DOHH2 (cell line): Measurements from ENCODE around the gene DOCK1.

Experiments used
- H3F3A ChIP-seq: fragments of 200-600 bp; sonication (generic), shearing (Covaris generic); 2 replicates; pipeline ENCODE4 v1.6.0; 2016; ENCODE audit warnings: antibody characterized with exemption, mild to moderate bottlenecking; ENCODE audit not compliant: control insufficient read depth, insufficient read depth
- H3K27ac ChIP-seq: fragments of 200-600 bp; sonication (generic); 2 replicates; pipeline ENCODE4 v1.5.1; 2014; ENCODE audit warnings: low read depth, mild to moderate bottlenecking, low read length, moderate library complexity
- H3K27me3 ChIP-seq: fragments of 200-600 bp; sonication (generic); 2 replicates; pipeline ENCODE4 v1.6.1; 2014; ENCODE audit warnings: mild to moderate bottlenecking, low read length, mixed read lengths; ENCODE audit not compliant: control insufficient read depth
- H3K36me3 ChIP-seq: fragments of 200-600 bp; sonication (generic); 2 replicates; pipeline ENCODE4 v1.6.1; 2014; ENCODE audit warnings: mild to moderate bottlenecking, low read length, moderate library complexity, mixed read lengths; ENCODE audit not compliant: control insufficient read depth
- H3K4me1 ChIP-seq: fragments of 200-600 bp; sonication (generic); 2 replicates; pipeline ENCODE4 v1.6.1; 2014; ENCODE audit warnings: mild to moderate bottlenecking, low read length, mixed read lengths; ENCODE audit not compliant: control insufficient read depth
- H3K4me2 ChIP-seq: fragments of 200-600 bp; sonication (generic); 2 replicates; pipeline ENCODE4 v1.6.0; 2014; ENCODE audit warnings: mild to moderate bottlenecking, low read length, moderate library complexity
- H3K4me3 ChIP-seq: fragments of 200-600 bp; sonication (generic); 2 replicates; pipeline ENCODE4 v1.5.1; 2014; ENCODE audit warnings: mild to moderate bottlenecking, low read length, mixed read lengths
- H3K79me2 ChIP-seq: fragments of 200-600 bp; sonication (generic); 2 replicates; pipeline ENCODE4 v1.6.1; 2014; ENCODE audit warnings: mild to moderate bottlenecking, low read length, mixed read lengths; ENCODE audit not compliant: control insufficient read depth
- H3K9me2 ChIP-seq: fragments of 200-600 bp; sonication (generic); replicated peaks from 2 replicates; pipeline ENCODE4 v1.6.1; 2014; ENCODE audit warnings: mild to moderate bottlenecking, low read length, mixed read lengths; ENCODE audit not compliant: control insufficient read depth
- H3K9me3 ChIP-seq: fragments of 200-600 bp; sonication (generic); 2 replicates; pipeline ENCODE4 v1.6.1; 2014; ENCODE audit warnings: antibody characterized with exemption, low read length, mixed read lengths; ENCODE audit not compliant: control insufficient read depth, insufficient read depth
- H4K20me1 ChIP-seq: fragments of 200-600 bp; sonication (generic); 2 replicates; pipeline ENCODE4 v1.6.0; 2014; ENCODE audit warnings: low read depth, mild to moderate bottlenecking, antibody characterized with exemption, low read length, moderate library complexity; ENCODE audit not compliant: control insufficient read depth, insufficient read depth
- EZH2phosphoT487 ChIP-seq: fragments of 200-600 bp; sonication (generic); IDR thresholded peaks from 2 replicates; pipeline ENCODE4 v1.6.1; 2017; ENCODE audit warnings: borderline replicate concordance, mild to moderate bottlenecking, antibody characterized with exemption, low read length, moderate library complexity, mixed read lengths
- TF ChIP-seq, protein P1 (sequence below): fragments of 200-600 bp; sonication (generic); IDR thresholded peaks from one replicate; pipeline ENCODE4 v1.5.1; 2014; ENCODE audit warnings: antibody characterized with exemption, mild to moderate bottlenecking, low read depth, low read length; ENCODE audit not compliant: poor library complexity, severe bottlenecking

The DOCK1 gene

DNA sequence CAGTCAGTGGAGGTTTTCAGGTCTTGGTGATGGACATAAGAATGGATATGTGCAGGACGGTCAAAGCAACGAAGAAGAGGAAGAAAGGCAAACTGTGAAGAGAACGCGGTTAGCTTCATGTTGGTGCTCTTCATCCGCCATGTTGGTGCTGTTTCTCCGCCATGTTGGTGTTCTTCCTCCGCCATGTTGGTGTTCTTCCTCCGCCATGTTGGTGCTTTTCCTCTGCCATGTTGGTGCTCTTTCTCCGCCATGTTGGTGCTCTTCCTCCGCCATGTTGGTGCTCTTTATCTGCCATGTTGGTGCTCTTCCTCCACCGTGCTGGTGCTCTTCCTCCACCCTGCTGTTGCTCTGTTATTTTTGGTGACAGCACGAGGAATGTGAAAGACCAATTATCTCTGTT is 95.4 kb downstream of the DOCK1 start:
- H3K4me3 ChIP-seq: no peak overlapping the region
- H3K27ac ChIP-seq: no peak overlapping the region
- no peaks in the 10 kb centered on the region for H3K9me2 ChIP-seq
- H3F3A ChIP-seq: no peaks in the 10 kb centered on the region
- no peak for TF ChIP-seq EZH2phosphoT487
- TF ChIP-seq, protein P1, sequence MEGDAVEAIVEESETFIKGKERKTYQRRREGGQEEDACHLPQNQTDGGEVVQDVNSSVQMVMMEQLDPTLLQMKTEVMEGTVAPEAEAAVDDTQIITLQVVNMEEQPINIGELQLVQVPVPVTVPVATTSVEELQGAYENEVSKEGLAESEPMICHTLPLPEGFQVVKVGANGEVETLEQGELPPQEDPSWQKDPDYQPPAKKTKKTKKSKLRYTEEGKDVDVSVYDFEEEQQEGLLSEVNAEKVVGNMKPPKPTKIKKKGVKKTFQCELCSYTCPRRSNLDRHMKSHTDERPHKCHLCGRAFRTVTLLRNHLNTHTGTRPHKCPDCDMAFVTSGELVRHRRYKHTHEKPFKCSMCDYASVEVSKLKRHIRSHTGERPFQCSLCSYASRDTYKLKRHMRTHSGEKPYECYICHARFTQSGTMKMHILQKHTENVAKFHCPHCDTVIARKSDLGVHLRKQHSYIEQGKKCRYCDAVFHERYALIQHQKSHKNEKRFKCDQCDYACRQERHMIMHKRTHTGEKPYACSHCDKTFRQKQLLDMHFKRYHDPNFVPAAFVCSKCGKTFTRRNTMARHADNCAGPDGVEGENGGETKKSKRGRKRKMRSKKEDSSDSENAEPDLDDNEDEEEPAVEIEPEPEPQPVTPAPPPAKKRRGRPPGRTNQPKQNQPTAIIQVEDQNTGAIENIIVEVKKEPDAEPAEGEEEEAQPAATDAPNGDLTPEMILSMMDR: no peak
- H3K36me3 ChIP-seq: no peaks in the 10 kb centered on the region
- H3K79me2 ChIP-seq: no peaks in the 10 kb centered on the region
- no peak overlapping the region for H3K4me2 ChIP-seq
- no peaks in the 10 kb centered on the region for H3K4me1 ChIP-seq
- H3K9me3 ChIP-seq: no peaks in the 10 kb centered on the region
- H4K20me1 ChIP-seq: no peaks in the 10 kb centered on the region
- no peaks in the 10 kb centered on the region for H3K27me3 ChIP-seq

DNA sequence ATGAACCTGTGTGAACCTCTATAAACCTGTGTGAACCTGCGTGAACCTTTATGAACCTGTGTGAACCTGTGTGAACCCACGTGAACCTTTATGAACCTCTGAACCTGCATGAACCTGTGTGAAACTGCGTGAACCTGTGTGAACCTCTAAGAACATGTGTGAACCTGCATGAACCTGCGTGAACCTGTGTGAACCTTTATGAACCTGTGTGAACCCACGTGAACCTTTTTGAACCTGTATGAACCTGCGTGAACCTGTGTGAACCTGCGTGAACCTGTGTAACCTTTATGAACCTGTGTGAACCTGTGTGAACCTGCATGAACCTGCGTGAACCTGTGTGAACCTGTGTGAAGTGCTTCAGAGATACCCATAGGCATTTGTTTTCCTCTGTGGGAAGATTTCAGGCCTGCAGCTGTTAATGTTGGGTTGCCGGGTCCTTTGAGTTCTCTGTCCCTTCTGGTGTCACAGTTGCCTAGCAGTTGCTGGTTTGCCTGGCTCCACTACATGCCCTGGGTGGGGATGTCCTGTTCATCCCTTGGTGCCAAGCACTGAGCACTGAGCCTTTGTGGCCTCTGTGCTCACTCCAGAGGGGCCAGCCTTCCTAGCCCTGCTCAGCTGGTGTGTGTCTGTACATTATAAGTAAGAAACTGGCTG is 97.9 kb downstream of the DOCK1 start:
- Histone ChIP-seq H3K36me3 (no peaks in the 10 kb centered on the region), H3F3A (no peaks in the 10 kb centered on the region), H3K9me3 (peaks cover 5% of the 10 kb centered on the region; the same call in 1 of the 2 replicates), H3K4me3 (no peak overlapping the region), H4K20me1 (no peaks in the 10 kb centered on the region), H3K4me1 (no peaks in the 10 kb centered on the region), H3K27me3 (no peaks in the 10 kb centered on the region), H3K4me2 (no peak overlapping the region), H3K27ac (no peak overlapping the region), H3K9me2 (no peaks in the 10 kb centered on the region), H3K79me2 (no peaks in the 10 kb centered on the region)
- no peak for TF ChIP-seq EZH2phosphoT487
- TF ChIP-seq, protein P1: no peak

DNA sequence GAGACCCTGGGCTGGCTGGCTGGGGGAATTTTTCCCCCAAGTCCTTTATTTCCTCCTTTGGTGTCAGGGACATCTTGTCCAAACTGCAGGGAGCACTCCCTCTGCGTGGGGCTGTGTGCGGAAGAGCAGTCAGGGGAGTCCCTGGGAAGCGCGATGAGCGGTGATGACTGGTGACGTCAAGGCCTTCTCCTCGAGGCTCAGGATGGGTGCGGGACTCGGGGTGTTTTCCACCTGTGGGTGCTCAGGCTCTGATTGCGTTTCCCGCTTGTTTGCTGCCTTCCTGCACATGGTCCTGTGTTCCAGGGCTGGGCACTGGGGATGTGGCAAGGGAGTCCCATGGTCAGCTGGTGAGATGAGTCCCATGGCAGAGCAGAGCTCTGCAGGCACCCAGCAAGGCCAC is 101.2 kb downstream of the DOCK1 start:
- no peak for TF ChIP-seq EZH2phosphoT487
- TF ChIP-seq, protein P1: no peak

More for the DNA sequence above, 101.2 kb downstream of the DOCK1 start:
- Histone ChIP-seq H3K79me2 (no peaks in the 10 kb centered on the region), H3K36me3 (no peaks in the 10 kb centered on the region), H3K4me2 (no peak overlapping the region), H3K9me3 (peaks cover 5% of the 10 kb centered on the region; the same call in 1 of the 2 replicates), H4K20me1 (no peaks in the 10 kb centered on the region), H3K27ac (no peak overlapping the region), H3K27me3 (no peaks in the 10 kb centered on the region), H3K9me2 (no peaks in the 10 kb centered on the region), H3K4me1 (no peaks in the 10 kb centered on the region), H3K4me3 (no peak overlapping the region), H3F3A (no peaks in the 10 kb centered on the region)
